ENCODE data around the gene UBAP2L.
"Not testable (repeated sequence)": the region's sequence is repeated elsewhere in the genome, so short reads cannot be mapped to it uniquely, and the experiment has no call there.

Gene UBAP2L

GRCh38 chr1:154198756-154199562, 21.8 kb upstream of the UBAP2L start:
- DNase-seq: no peak

- no peak for DNase-seq
Measured at GRCh38 chr1:154199563-154199879, 21.2 kb upstream of the UBAP2L start.

- DNase-seq: not testable (repeated sequence)
Measured at GRCh38 chr1:154205778-154206177, 15.0 kb upstream of the UBAP2L start.

GRCh38 chr1:154206196-154206595, 14.6 kb upstream of the UBAP2L start, which contains the start of gene CFAP141:
Gene CFAP141 (minus strand): TSS chr1:154206333. CDS start chr1:154206307, 26 bp downstream.
- DNase-seq: no peak

GRCh38 chr1:154207262-154207661, 13.5 kb upstream of the UBAP2L start:
- no peak for DNase-seq

- no peak for DNase-seq
Measured at GRCh38 chr1:154208677-154209388, 11.9 kb upstream of the UBAP2L start.

GRCh38 chr1:154212083-154212482, 8.7 kb upstream of the UBAP2L start:
- DNase-seq: no peak

GRCh38 chr1:154213274-154213673, 7.5 kb upstream of the UBAP2L start:
- no peak for DNase-seq

GRCh38 chr1:154218545-154218944, 2.2 kb upstream of the UBAP2L start:
- no peak for DNase-seq

- no peak for DNase-seq
Measured at GRCh38 chr1:154219541-154219940, 1.2 kb upstream of the UBAP2L start.

GRCh38 chr1:154220970-154221277, 169 bp downstream of the UBAP2L start:
- DNase-seq: no peak

GRCh38 chr1:154221278-154222001, 685 bp downstream of the UBAP2L start:
- no peak for DNase-seq

GRCh38 chr1:154222518-154222917, 1.8 kb downstream of the UBAP2L start:
- no peak for DNase-seq

- DNase-seq: no peak
Measured at GRCh38 chr1:154222918-154223317, 2.2 kb downstream of the UBAP2L start.

- DNase-seq: no peak
Measured at GRCh38 chr1:154223621-154224020, 2.9 kb downstream of the UBAP2L start.

- no peak for DNase-seq
Measured at GRCh38 chr1:154225370-154225769, 4.6 kb downstream of the UBAP2L start.

GRCh38 chr1:154231112-154231511, 10.4 kb downstream of the UBAP2L start:
- DNase-seq: not testable (repeated sequence)

GRCh38 chr1:154233127-154233526, 12.4 kb downstream of the UBAP2L start:
- DNase-seq: not testable (repeated sequence)

- no peak for DNase-seq
Measured at GRCh38 chr1:154236855-154237254, 16.1 kb downstream of the UBAP2L start.

GRCh38 chr1:154237435-154237834, 16.7 kb downstream of the UBAP2L start:
- DNase-seq: no peak

GRCh38 chr1:154237880-154238506, 17.2 kb downstream of the UBAP2L start:
- DNase-seq: no peak

- no peak for DNase-seq
Measured at GRCh38 chr1:154239491-154239890, 18.7 kb downstream of the UBAP2L start.

- DNase-seq: no peak
Measured at GRCh38 chr1:154240294-154240833, 19.6 kb downstream of the UBAP2L start.

Measured in SIG-M5 (cell line).